Measurements from ENCODE around the gene RWDD4. TPM values are rescaled to one million over a fixed set of nuclear protein-coding genes. Genes with fewer than 3 reads are reported as not detected.

RWDD4 gene
- total RNA-seq, 4 donors from 2014 or later = 15.1 to 33.9 (median 26.0) TPM

DNA sequence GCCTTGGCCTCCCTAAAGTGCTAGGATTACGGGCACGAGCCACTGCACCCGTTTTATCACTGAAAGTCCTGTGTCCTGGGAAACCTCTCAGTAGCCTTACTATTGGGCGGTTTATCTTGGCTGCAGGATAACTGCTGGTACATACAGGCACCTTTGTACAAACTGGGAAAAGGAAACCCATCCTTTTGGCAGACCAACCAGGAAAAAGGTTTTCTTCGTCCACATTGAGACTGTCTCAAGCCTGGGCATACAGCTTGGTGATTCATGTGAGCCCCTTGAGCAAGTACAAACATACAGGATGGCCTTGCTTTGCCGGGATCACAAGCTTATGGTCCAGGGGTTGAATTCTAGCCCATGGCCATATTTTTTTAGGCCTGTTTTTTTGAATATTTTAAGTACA lies 32.8 kb downstream of the RWDD4 start:
- H3K4me3 ChIP-seq = no peak overlapping the region
- no peak for DNase-seq
- H3K27ac ChIP-seq = no peak overlapping the region
- TF ChIP-seq POLR2A (IDR thresholded peaks at IDR 0.05) = no peak
- no peak for TF ChIP-seq CTCF (IDR thresholded peaks at IDR 0.05)
- intact Hi-C loops (cut with DNase I) = no loop called here
- H3K27me3 ChIP-seq = no peaks in the 10 kb centered on the region
- no peaks in the 10 kb centered on the region for H3K9me3 ChIP-seq
- WGBS, 2 donors = 58 to 73% methylated on average over 6 of the region's 6 CpGs
- peaks cover 0 to 24% (median 0%) of the 10 kb centered on the region in 3 donors for H3K4me1 ChIP-seq
- no peaks in the 10 kb centered on the region for H3K36me3 ChIP-seq

DNA sequence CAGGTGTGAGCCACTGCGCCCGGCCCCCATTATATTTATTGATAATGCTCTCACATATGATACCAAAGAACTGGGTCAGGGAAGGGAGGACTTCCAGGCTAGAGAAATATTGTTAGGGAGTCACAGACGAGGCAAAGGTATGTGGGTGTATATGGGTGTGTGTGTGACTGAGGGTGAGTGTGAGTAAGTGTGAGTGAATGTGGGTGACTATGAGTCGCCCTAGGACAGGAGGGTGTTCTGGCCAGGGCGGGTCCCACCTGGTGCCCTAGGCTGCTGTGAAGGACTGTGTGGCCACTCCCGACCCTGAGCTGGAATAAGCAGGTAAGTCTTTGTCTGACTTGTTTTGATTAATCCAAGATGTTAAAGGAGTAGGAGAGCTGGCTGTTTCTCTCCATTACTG lies 34.4 kb downstream of the RWDD4 start:
- DNase-seq = no peak
- Histone ChIP-seq H3K4me3 (no peak overlapping the region), H3K9me3 (no peaks in the 10 kb centered on the region), H3K36me3 (no peaks in the 10 kb centered on the region), H3K27ac (peak overlapping the region in 1 of 4 donors; percentile 46), H3K27me3 (no peaks in the 10 kb centered on the region), H3K4me1 (peaks cover 0 to 24% (median 0%) of the 10 kb centered on the region in 3 donors)
- WGBS, 2 donors = 53 to 69% methylated on average over 6 of the region's 6 CpGs
- no peak for TF ChIP-seq POLR2A (IDR thresholded peaks at IDR 0.05)
- no peak for TF ChIP-seq CTCF (IDR thresholded peaks at IDR 0.05)
- intact Hi-C loops (cut with DNase I) = no loop called here

DNA sequence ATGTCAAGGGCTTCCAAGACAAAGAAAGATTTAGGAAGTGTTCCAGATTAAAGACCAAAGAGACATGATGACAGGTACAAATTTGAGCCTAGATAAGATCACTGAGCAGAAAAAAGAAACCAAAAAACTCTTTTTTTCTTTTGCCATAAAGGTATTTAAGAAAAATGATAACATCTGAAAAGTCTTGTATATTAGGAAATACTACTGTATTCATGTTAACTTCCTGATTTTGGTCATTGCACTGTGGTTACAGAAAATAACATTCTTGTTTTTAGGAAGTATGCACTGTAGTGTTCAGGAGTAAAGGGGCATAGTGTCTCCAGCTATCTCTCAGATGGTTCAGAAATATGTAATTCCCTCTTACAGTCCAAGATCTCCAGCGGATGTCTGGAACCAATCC lies 37.1 kb downstream of the RWDD4 start:
- intact Hi-C loops (cut with DNase I) = no loop called here
- TF ChIP-seq CTCF (IDR thresholded peaks at IDR 0.05) (no peak), POLR2A (IDR thresholded peaks at IDR 0.05) (no peak)
- no peaks in the 10 kb centered on the region for H3K9me3 ChIP-seq
- WGBS, 2 donors = 62 to 69% methylated on average over 1 of the region's 1 CpG
- H3K27ac ChIP-seq = no peak overlapping the region
- H3K4me1 ChIP-seq = peaks cover 0 to 29% (median 0%) of the 10 kb centered on the region in 3 donors
- no peak for DNase-seq
- H3K4me3 ChIP-seq = no peak overlapping the region
- no peaks in the 10 kb centered on the region for H3K36me3 ChIP-seq
- H3K27me3 ChIP-seq = no peaks in the 10 kb centered on the region

DNA sequence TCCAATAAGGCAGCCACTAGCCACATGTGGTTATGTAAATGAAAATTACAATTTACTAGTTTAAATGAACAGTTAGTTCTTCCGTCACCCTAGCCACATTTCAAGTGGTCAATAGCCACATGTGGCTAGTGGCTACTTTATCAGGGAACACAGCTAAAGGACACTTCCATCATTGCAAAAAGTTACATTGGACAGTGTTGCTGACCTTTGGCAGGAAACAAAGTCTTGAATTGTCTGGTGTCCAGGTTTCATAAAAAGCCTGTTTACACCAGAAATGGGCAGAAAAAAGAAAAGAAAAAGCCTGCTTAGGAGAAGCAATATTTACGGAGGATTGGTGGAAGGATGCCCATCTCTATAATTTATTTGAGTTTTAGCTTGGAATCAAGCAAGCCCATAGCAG lies 38.6 kb downstream of the RWDD4 start:
- Histone ChIP-seq H3K9me3 (no peaks in the 10 kb centered on the region), H3K4me3 (no peak overlapping the region), H3K4me1 (peaks cover 0 to 17% (median 0%) of the 10 kb centered on the region in 3 donors), H3K27me3 (no peaks in the 10 kb centered on the region), H3K36me3 (no peaks in the 10 kb centered on the region), H3K27ac (no peak overlapping the region)
- TF ChIP-seq POLR2A (IDR thresholded peaks at IDR 0.05) = no peak
- no peak for TF ChIP-seq CTCF (IDR thresholded peaks at IDR 0.05)
- DNase-seq = no peak
- 75 to 83% methylated on average over 2 of the region's 2 CpGs for WGBS, 2 donors
- intact Hi-C loops (cut with DNase I) = no loop called here

GRCh38 chr4:183618681-183619080 lies 40.3 kb downstream of the RWDD4 start:
- Histone ChIP-seq H3K27me3 (no peaks in the 10 kb centered on the region), H3K36me3 (no peaks in the 10 kb centered on the region), H3K27ac (peak overlapping the region in 1 of 4 donors; percentile 22), H3K4me3 (no peak overlapping the region), H3K4me1 (peaks cover 0 to 6% (median 0%) of the 10 kb centered on the region in 3 donors), H3K9me3 (no peaks in the 10 kb centered on the region)
- DNase-seq = no peak
- WGBS, 2 donors = 63 to 86% methylated on average over 4 of the region's 4 CpGs
- intact Hi-C loops (cut with DNase I) = no loop called here
- TF ChIP-seq CTCF (IDR thresholded peaks at IDR 0.05) (no peak), POLR2A (IDR thresholded peaks at IDR 0.05) (no peak)

Measured in esophagus squamous epithelium (tissue), 5 donors.